Neural crest cell (in vitro differentiated cells): ENCODE measurements around the gene GALNT9. TPM values are rescaled to one million over a fixed set of nuclear protein-coding genes. Genes with fewer than 3 reads are reported as not detected.

Source experiments
- DNase-seq: peaks from one replicate; pipeline ENCODE4 v3.0.0; 2021; ENCODE audit warnings: low read depth, mixed read lengths, low spot score
- H3K27ac Mint-ChIP-seq: one replicate; pipeline ENCODE4 v1.8.0; 2021; ENCODE audit warnings: mild to moderate bottlenecking, mixed read lengths; ENCODE audit not compliant: unreplicated experiment
- H3K27me3 Mint-ChIP-seq: 2 replicates; pipeline ENCODE4 v1.8.0; 2021; ENCODE audit warnings: low read depth, mild to moderate bottlenecking, mixed read lengths
- H3K36me3 Mint-ChIP-seq: 2 replicates; pipeline ENCODE4 v1.8.0; 2021; ENCODE audit warnings: low read depth, mild to moderate bottlenecking, mixed read lengths
- H3K4me1 Mint-ChIP-seq: 2 replicates; pipeline ENCODE4 v1.8.0; 2021; ENCODE audit warnings: mixed read lengths
- H3K4me3 Mint-ChIP-seq: one replicate; pipeline ENCODE4 v1.8.0; 2021; ENCODE audit warnings: mild to moderate bottlenecking, mixed read lengths
- H3K9me3 Mint-ChIP-seq: 2 replicates; pipeline ENCODE4 v1.8.0; 2021; ENCODE audit warnings: mixed read lengths
- total RNA-seq: library from RNA; stranded (reverse); gene quantifications from 2 replicates; pipeline ENCODE4 v1.2.1, GENCODE V29; 2021
- TF ChIP-seq, protein P1 (sequence below): fragments of 200-600 bp; sonication (generic); conservative IDR thresholded peaks from 2 replicates; pipeline ENCODE4 v1.5.0; 2021; ENCODE audit warnings: antibody characterized with exemption, mild to moderate bottlenecking

The GALNT9 gene
- total RNA-seq, 1 donor from 2014 or later = 1.3 TPM

DNA sequence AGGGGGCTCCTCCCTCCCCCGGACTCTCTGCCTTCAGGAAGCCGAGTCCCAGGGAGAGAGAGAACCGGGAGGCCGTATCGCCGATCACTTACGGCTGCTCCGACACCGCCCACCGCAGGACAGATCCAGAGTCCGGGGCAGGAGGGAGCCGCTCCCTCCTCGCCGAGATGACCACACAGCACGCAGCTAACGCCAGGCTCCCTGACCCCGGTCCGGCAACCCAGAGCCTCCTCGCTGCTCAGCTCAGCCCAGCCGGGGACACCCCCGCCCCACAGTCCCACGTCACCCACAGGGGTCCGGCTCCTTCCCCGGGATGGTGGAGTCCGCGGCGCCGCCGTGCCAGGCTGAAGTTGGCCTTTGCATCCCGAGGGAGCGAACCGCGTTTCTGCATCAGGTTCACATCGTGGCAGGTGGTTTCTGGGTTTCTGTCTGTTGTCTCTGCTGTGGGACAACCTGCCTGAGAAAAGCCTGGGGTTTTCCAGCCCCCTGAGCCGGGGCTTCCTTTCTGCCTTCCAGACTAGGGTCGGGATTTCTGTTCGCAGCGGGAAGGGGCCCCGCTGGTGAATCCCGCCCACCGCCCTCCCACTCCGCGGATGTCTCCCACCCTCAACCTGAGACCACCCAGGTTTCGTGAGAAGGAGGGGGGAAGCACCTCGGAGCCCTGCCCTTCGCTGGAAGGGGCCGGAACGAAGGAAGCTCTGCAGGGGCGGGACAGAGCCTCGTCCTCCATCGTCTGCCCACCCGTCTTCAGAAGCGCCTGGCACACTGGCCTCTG is 123.9 kb downstream of the GALNT9 start:
- no peak for DNase-seq
- Mint-ChIP-seq H3K36me3 (no peaks in the 10 kb centered on the region), H3K4me3 (no peak overlapping the region), H3K4me1 (no peaks in the 10 kb centered on the region), H3K27me3 (peaks cover 63% of the 10 kb centered on the region), H3K9me3 (no peaks in the 10 kb centered on the region), H3K27ac (no peak overlapping the region)
- TF ChIP-seq, protein P1, sequence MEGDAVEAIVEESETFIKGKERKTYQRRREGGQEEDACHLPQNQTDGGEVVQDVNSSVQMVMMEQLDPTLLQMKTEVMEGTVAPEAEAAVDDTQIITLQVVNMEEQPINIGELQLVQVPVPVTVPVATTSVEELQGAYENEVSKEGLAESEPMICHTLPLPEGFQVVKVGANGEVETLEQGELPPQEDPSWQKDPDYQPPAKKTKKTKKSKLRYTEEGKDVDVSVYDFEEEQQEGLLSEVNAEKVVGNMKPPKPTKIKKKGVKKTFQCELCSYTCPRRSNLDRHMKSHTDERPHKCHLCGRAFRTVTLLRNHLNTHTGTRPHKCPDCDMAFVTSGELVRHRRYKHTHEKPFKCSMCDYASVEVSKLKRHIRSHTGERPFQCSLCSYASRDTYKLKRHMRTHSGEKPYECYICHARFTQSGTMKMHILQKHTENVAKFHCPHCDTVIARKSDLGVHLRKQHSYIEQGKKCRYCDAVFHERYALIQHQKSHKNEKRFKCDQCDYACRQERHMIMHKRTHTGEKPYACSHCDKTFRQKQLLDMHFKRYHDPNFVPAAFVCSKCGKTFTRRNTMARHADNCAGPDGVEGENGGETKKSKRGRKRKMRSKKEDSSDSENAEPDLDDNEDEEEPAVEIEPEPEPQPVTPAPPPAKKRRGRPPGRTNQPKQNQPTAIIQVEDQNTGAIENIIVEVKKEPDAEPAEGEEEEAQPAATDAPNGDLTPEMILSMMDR = no peak

DNA sequence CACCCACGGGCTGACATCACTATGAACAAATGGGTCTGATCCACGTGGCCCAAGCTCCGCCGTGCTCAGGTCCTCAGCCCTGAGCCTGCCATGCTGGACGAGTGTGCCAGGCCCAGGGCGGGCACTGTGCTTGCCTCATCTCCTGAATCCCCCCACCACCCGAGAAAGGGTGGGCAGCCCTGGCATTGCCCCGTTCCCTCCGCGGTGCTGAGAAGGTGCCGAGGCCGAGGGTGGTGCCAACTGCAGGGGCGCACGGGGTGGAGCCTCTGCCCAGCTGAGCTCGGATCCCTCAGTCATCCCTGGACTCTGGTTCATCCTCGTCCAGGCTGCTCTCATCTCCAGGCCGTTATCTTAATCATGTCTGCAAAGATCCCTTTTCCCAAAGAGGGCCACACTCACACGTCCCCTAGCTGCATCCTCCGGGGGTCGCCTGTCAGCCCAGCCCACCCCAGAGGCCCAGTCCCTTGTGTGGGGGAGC is 124.6 kb downstream of the GALNT9 start:
- no peak for DNase-seq
- Mint-ChIP-seq H3K27ac (no peak overlapping the region), H3K36me3 (no peaks in the 10 kb centered on the region), H3K9me3 (no peaks in the 10 kb centered on the region), H3K4me1 (no peaks in the 10 kb centered on the region), H3K4me3 (no peak overlapping the region), H3K27me3 (peaks cover 57% of the 10 kb centered on the region)
- TF ChIP-seq, protein P1 = no peak

DNA sequence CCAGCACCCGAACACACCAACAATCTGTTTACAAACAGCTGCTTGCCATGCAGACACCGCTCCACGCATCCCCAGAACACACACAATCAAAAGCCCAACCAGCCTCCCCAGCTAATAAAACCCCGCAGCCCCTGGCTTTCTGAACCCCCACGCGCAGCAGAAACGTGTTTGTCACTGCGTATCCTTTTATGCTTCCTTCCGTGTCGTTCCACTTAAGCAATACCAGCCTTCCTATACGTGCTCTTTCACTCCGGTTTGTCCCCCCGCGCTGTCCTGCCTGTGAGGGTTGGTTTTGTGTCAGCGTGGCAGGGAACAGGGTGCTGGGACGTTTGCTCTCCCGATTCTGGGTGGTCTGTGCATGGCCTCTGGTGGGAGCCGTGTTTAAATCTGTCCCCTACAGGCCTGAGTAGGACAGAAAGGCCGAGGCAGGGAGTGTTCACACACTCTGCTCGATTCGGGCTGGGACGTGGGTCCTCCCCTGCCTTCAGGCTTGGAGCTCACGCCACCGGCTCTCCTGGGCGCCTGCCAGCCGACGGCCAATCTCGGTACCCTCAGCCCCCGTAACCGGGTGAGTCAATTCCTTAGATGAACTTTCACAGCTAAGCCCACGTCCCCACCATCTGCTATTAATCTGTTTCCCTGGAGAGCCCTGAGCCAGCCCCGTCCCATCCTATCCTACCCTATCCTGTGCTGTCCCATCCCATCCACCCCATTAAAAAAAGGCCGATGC is 125.2 kb downstream of the GALNT9 start:
- TF ChIP-seq, protein P1 = no peak
- Mint-ChIP-seq H3K27ac (no peak overlapping the region), H3K4me1 (no peaks in the 10 kb centered on the region), H3K4me3 (no peak overlapping the region), H3K27me3 (peaks cover 54% of the 10 kb centered on the region), H3K9me3 (no peaks in the 10 kb centered on the region), H3K36me3 (no peaks in the 10 kb centered on the region)
- DNase-seq = no peak

DNA sequence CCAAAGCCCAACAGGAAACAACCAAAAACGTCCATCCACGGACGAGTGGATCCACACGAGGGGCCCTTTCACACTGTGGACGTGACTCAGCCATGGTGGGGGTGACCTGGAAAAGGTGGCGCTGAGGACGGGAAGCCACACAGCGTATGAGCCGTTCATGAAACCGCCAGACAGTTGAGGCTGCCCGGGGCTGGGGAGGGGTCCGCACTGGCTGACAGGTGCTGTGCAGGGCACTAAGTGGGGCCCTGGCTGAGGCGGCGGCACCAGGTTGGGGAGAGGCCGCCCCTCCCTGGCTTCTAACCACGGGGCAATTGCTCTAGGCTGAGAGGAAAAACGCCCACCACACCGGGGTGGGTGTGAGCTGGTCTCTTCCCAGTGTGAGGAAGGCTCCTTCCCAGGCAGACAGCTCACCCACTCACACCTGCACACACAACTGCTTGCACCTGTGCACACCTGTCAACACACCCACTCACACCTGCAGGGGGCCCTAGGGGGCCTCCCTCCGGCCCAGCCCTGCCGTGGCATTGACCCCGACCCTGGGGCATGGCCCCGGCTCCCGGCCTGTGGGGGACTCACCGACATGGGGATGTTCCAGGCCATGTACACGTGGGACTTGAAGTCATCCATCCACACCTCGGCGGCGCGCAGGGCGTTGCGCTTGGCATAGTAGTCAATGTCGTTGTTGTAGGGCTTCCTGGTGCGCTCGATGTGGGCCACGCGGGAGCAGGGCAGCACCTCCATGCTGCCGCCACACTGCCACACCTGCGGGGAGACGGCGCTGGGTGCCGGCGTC is 126.3 kb downstream of the GALNT9 start:
- H3K27me3 Mint-ChIP-seq = peaks cover 46% of the 10 kb centered on the region
- TF ChIP-seq, protein P1 = no peak
- no peak overlapping the region for H3K4me3 Mint-ChIP-seq

DNA sequence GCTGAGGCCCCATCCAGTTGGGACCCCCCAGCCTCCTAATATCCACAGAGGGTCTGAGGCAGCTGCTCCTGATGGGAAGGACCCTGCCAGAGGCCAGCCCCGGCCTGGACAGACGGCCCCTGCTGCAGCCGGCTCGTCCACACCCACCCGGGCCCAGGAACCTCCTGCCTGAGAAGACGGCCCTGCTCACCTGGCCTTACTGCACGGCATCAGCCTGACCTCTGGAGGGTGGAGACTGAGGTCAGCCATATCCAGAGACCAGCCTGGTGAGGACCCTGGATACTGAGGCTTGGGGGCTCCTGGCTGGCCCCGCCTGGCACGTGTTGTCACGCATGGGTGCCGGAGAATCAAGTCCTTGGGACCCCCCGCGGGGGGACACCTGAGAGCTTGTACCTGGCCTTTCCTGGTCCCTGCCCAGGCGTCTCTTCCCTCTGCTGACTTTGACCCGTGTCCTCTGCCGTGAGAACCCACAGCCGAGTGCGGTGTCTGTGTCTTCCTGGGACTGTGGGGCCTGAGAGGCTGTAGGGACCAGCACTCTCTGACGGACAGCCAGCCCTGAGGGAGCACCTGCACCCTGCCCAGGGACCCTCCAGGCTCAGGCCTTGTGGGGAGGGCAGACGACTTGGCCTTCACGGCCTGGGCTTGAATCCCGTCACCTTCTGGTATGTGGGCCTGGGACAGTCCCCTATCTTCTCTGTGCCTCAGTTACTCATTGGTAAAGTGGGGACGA is 127.8 kb downstream of the GALNT9 start:
- H3K36me3 Mint-ChIP-seq = no peaks in the 10 kb centered on the region
- H3K27me3 Mint-ChIP-seq = peaks cover 33% of the 10 kb centered on the region
- no peak for DNase-seq
- TF ChIP-seq, protein P1 = no peak
- no peaks in the 10 kb centered on the region for H3K4me1 Mint-ChIP-seq
- no peak overlapping the region for H3K27ac Mint-ChIP-seq
- H3K4me3 Mint-ChIP-seq = no peak overlapping the region
- no peaks in the 10 kb centered on the region for H3K9me3 Mint-ChIP-seq

More for the DNA sequence above, 126.3 kb downstream of the GALNT9 start:
- DNase-seq = no peak
- Mint-ChIP-seq H3K27ac (no peak overlapping the region), H3K9me3 (no peaks in the 10 kb centered on the region), H3K4me1 (no peaks in the 10 kb centered on the region), H3K36me3 (no peaks in the 10 kb centered on the region)
